HepG2 (cell line): Measurements from ENCODE around the gene OR6C65. TPM values are rescaled to one million over a fixed set of nuclear protein-coding genes. Genes with fewer than 3 reads are reported as not detected.

ENCODE experiments used
- ATAC-seq: fragments of 200-7000 bp; cut with Tn5 transposase; 3 replicates; pipeline ENCODE4 v1.9.1; 2020; ENCODE audit warnings: mild to moderate bottlenecking, moderate library complexity
- BruUV-seq: library from RNA; stranded (reverse); fragments of 400-500 nt; replicated peaks from 2 replicates; lab custom pipeline; 2021; lab: Mats Ljungman, UMichigan
- CTCF ChIA-PET: fragments of 300-600 bp; formaldehyde crosslinking; extraction: SDS; loops from one replicate; lab custom pipeline; 2021; ENCODE audit warnings: low total read pairs, inconsistent platforms, low intra/inter-chr PET ratio; lab: Yijun Ruan, JAX
- POLR2A ChIA-PET: fragments of 350-600 bp; sonication (Branson Sonifier 250); formaldehyde crosslinking; loops from one replicate; lab custom pipeline; 2020; ENCODE audit warnings: antibody characterized with exemption, inconsistent platforms; lab: Yijun Ruan, JAX
- DNase-seq: peaks from one replicate; pipeline ENCODE4 v3.0.0-alpha.2; 2015; ENCODE audit warnings: low spot score
- FAIRE-seq: peaks from 3 replicates; lab custom pipeline; 2011; peaks lifted over from hg19 to GRCh38; lab: Jason Lieb, UNC
- H2AFZ ChIP-seq: one replicate; pipeline ENCODE4 v1.6.1; 2011; ENCODE audit warnings: low read length, inconsistent platforms
- H3K27ac ChIP-seq: fragments of 300-600 bp; 3 replicates; pipeline ENCODE4 v1.8.0; 2011; ENCODE audit warnings: mixed run types, mild to moderate bottlenecking, mixed read lengths, low read length, inconsistent platforms; ENCODE audit not compliant: insufficient read depth; ENCODE audit errors: extremely low read length
- H3K27me3 ChIP-seq, 2 experiments: fragments of 200-600 bp in 1 of 2; 2 replicates in 1 of 2; 3 replicates in 1 of 2; pipeline versions ENCODE4 v1.6.0 to v1.8.0; 2011; ENCODE audit warnings: low read length in 2 of 2, mild to moderate bottlenecking in 2 of 2, moderate library complexity in 2 of 2, inconsistent platforms in 1 of 2; ENCODE audit not compliant: insufficient read depth in 2 of 2, control insufficient read depth in 1 of 2
- H3K36me3 ChIP-seq, 2 experiments: fragments of 200-600 bp in 1 of 2; replicated peaks in 1 of 2; 2 replicates in 1 of 2; 3 replicates in 1 of 2; pipeline versions ENCODE4 v1.5.1 to v1.8.0; 2011; ENCODE audit warnings: low read length in 2 of 2, inconsistent platforms in 1 of 2; ENCODE audit not compliant: insufficient read depth in 2 of 2, control insufficient read depth in 1 of 2
- H3K4me1 ChIP-seq: 2 replicates; pipeline ENCODE4 v1.5.1; 2012; ENCODE audit warnings: low read length, inconsistent platforms; ENCODE audit not compliant: insufficient read depth
- H3K4me2 ChIP-seq: 2 replicates; pipeline ENCODE4 v1.6.0; 2011; ENCODE audit warnings: low read depth, low read length, inconsistent platforms
- H3K4me3 ChIP-seq, 3 experiments: fragments of 200-600 bp in 1 of 3; sonication (generic), shearing (Covaris generic) in 1 of 3; replicated peaks in 1 of 3; 2 replicates each; pipeline ENCODE4 v1.5.1; 2011 to 2016; ENCODE audit warnings: low read length in 3 of 3, inconsistent platforms in 2 of 3, low read depth in 2 of 3, mild to moderate bottlenecking in 2 of 3, control low read depth in 1 of 3, mixed read lengths in 1 of 3; ENCODE audit not compliant: insufficient read depth in 1 of 3
- H3K79me2 ChIP-seq: one replicate; pipeline ENCODE4 v1.6.1; 2011; ENCODE audit warnings: low read length, inconsistent platforms; ENCODE audit not compliant: insufficient read depth
- H3K9ac ChIP-seq: 2 replicates; pipeline ENCODE4 v1.6.0; 2011; ENCODE audit warnings: mild to moderate bottlenecking, low read depth, low read length, inconsistent platforms; ENCODE audit not compliant: insufficient read depth
- H3K9me3 ChIP-seq: 2 replicates; pipeline ENCODE4 v1.5.1; 2012; ENCODE audit warnings: mild to moderate bottlenecking, low read length
- H4K20me1 ChIP-seq: 2 replicates; pipeline ENCODE4 v1.6.0; 2011; ENCODE audit warnings: inconsistent platforms, mild to moderate bottlenecking, low read length, moderate library complexity; ENCODE audit not compliant: insufficient read depth
- KAT8 ChIP-seq: IDR thresholded peaks from 2 replicates; pipeline ENCODE4 v1.6.1; 2016; ENCODE audit warnings: missing genetic modification reagents, missing compliant biosample characterization
- NFIB ChIP-seq: sonication (generic); formaldehyde crosslinking; IDR thresholded peaks from 2 replicates; pipeline ENCODE4 v1.9.0; 2021; ENCODE audit warnings: missing genetic modification reagents, mild to moderate bottlenecking, borderline replicate concordance
- WGBS: methylation state at CpG from one replicate; pipeline ENCODE4 v1.1.6; 2017; ENCODE audit warnings: low lambda C conversion rate; 5-methylcytosine and 5-hydroxymethylcytosine counted together
- in situ Hi-C: cut with HindIII; loops from 2 replicates; pipeline ENCODE4 v1.10.0; 2017; ENCODE audit warnings: low pct_unique_long_range_greater_than_20kb; ENCODE audit not compliant: extremely low pct_ligation_motif_present
- intact Hi-C: fragments of 100-400 bp; cut with micrococcal nuclease; formaldehyde crosslinking; loops from one replicate; pipeline ENCODE4 v1.10.0; 2022; ENCODE audit not compliant: unreplicated experiment
- polyA plus RNA-seq, 8 experiments: library from polyadenylated mRNA; depleted of rRNA in 3 of 8; stranded (reverse) in 7 of 8; unstranded in 1 of 8; fragments of >200 nt; fragmentation: Illumina TruSeq in 4 of 8; extraction: Trizol in 4 of 8; gene quantifications; 2 replicates each; pipeline versions ENCODE4 v1.2.1 to v1.2.3, GENCODE V29; 2011 to 2016; ENCODE audit warnings: low read depth in 4 of 8, missing spikeins in 1 of 8, mixed read lengths in 1 of 8; ENCODE audit not compliant: insufficient read depth in 1 of 8
- total RNA-seq, 5 experiments: library from RNA; depleted of rRNA; stranded (reverse); fragments of >200 nt; fragmentation: Illumina TruSeq; extraction: Trizol; gene quantifications; 2 replicates each; pipeline ENCODE4 v1.2.3, GENCODE V29; 2016; ENCODE audit warnings: low read depth in 1 of 5
- TF ChIP-seq, protein P1 (sequence below): sonication (generic); formaldehyde crosslinking; IDR thresholded peaks from 2 replicates; pipeline ENCODE4 v1.9.0; 2022; ENCODE audit warnings: missing genetic modification reagents, mild to moderate bottlenecking, borderline replicate concordance
- TF ChIP-seq, protein P2 (sequence below): sonication (generic); formaldehyde crosslinking; IDR thresholded peaks from 2 replicates; pipeline ENCODE4 v1.4.0; 2020; ENCODE audit warnings: missing genetic modification reagents
- TF ChIP-seq, protein P3 (sequence below): sonication (generic); formaldehyde crosslinking; IDR thresholded peaks from 2 replicates; pipeline ENCODE4 v1.4.0; 2020; ENCODE audit warnings: missing genetic modification reagents

Gene OR6C65
- total and polyA plus RNA-seq, 2 of the 13 experiments (the other 11 are each of a cell fraction or from before 2014, with no cell fraction given), result not detected

DNA sequence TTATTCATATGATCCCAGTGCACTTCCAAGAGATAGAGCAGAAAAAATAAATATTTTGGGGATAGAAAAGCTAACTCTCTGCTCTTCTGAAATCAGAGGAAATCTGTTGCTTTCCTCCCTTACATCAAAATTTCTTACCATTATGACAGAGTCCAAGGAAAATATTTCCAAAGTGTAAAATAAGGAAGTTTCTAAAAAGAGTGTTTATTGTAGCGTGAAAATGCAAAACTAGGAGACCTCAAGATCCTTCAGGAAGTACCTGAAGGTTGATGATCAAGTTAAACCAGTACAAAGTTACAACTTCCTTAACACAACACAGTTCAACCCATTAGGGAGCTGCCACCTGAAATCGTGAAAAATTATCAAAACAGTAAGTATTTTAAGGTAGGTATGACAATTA, 43.4 kb downstream of the OR6C65 start, which contains the start of gene OR6C2:
Gene OR6C2 (plus strand): TSS at position 301 of the 400 bp plus-strand sequence. CDS start 8,138 bp downstream, outside the sequence.
- no peak for TF ChIP-seq NFIB (CRISPR knock-in tag)
- TF ChIP-seq, protein P1, sequence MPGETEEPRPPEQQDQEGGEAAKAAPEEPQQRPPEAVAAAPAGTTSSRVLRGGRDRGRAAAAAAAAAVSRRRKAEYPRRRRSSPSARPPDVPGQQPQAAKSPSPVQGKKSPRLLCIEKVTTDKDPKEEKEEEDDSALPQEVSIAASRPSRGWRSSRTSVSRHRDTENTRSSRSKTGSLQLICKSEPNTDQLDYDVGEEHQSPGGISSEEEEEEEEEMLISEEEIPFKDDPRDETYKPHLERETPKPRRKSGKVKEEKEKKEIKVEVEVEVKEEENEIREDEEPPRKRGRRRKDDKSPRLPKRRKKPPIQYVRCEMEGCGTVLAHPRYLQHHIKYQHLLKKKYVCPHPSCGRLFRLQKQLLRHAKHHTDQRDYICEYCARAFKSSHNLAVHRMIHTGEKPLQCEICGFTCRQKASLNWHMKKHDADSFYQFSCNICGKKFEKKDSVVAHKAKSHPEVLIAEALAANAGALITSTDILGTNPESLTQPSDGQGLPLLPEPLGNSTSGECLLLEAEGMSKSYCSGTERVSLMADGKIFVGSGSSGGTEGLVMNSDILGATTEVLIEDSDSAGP (CRISPR knock-in tag), result no peak
- TF ChIP-seq, protein P2, sequence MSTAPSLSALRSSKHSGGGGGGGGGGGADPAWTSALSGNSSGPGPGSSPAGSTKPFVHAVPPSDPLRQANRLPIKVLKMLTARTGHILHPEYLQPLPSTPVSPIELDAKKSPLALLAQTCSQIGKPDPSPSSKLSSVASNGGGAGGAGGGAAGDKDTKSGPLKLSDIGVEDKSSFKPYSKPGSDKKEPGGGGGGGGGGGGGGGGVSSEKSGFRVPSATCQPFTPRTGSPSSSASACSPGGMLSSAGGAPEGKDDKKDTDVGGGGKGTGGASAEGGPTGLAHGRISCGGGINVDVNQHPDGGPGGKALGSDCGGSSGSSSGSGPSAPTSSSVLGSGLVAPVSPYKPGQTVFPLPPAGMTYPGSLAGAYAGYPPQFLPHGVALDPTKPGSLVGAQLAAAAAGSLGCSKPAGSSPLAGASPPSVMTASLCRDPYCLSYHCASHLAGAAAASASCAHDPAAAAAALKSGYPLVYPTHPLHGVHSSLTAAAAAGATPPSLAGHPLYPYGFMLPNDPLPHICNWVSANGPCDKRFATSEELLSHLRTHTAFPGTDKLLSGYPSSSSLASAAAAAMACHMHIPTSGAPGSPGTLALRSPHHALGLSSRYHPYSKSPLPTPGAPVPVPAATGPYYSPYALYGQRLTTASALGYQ (CRISPR knock-in tag), result no peak
- TF ChIP-seq, protein P3, sequence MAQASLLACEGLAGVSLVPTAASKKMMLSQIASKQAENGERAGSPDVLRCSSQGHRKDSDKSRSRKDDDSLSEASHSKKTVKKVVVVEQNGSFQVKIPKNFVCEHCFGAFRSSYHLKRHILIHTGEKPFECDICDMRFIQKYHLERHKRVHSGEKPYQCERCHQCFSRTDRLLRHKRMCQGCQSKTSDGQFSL (CRISPR knock-in tag), result no peak
- no peak for TF ChIP-seq KAT8 (CRISPR knock-in tag)
- no peak within 1 kb of the TSS for H2AFZ ChIP-seq
- no peak within 1 kb of the TSS for H3K4me2 ChIP-seq
- no peak within 1 kb of the TSS for H3K9ac ChIP-seq
- peaks cover 4% of the 10 kb centered on the region; the same call in 1 of the 2 replicates for H3K9me3 ChIP-seq
- H3K36me3 ChIP-seq, result no peaks in the 10 kb centered on the region
- H3K27me3 ChIP-seq, result no peaks in the 10 kb centered on the region
- H3K79me2 ChIP-seq, result no peaks in the 10 kb centered on the region
- in situ Hi-C loops (loop anchor here (25.0 kb wide), 1 partner anchor 256 kb away; no protein-coding TSS in a partner anchor), intact Hi-C loops (no loop called here)
- 0 out of 2 replicates have a peak, but pooled peaks cover 6% of the 10 kb centered on the region for H3K4me1 ChIP-seq
- POLR2A ChIA-PET, result no interaction called here
- H4K20me1 ChIP-seq, result no peaks in the 10 kb centered on the region
- no peak within 1 kb of the TSS for H3K4me3 ChIP-seq
- no peak for FAIRE-seq
- 4% methylated on average over 2 of the region's 2 CpGs for WGBS
- ATAC-seq, result no peak
- CTCF ChIA-PET, result no interaction called here
- no TSS peak for BruUV-seq
- DNase-seq, result no peak
- no peak within 1 kb of the TSS for H3K27ac ChIP-seq
